GM19468 (cell line): Measurements from ENCODE around the gene PDP2.
A peak's percentile ranks its signal among the peaks of the same experiment; 100 is the strongest.
"Not testable (repeated sequence)": the region's sequence is repeated elsewhere in the genome, so short reads cannot be mapped to it uniquely, and the experiment has no call there.

Experiments
- ATAC-seq: cut with Tn5 transposase; IDR thresholded peaks from one replicate; pipeline ENCODE4 v1.9.1; 2021; ENCODE audit warnings: mild to moderate bottlenecking, moderate library complexity, moderate number of reproducible peaks; ENCODE audit not compliant: unreplicated experiment; ENCODE audit errors: extremely low read depth

Gene PDP2

DNA sequence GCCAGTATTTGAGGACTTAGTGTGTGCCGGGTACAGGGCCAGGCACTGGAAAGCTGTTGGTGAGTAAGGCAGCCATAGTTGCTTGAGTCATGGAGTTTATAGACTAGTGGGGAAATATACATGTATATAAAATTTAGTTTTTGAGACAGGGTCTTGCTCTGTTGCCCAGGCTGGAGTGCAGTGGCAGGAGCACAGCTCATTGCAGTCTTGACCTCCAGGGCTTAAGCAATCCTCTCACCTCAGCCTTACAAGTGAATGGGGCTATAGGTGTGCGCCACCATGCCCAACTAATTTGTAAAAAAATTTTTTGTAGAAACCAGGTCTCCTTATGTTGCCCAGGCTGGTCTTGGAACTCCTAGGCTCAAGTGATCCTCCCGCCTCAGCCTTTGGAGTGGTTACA, 2.4 kb downstream of the PDP2 start:
- no peak for ATAC-seq

DNA sequence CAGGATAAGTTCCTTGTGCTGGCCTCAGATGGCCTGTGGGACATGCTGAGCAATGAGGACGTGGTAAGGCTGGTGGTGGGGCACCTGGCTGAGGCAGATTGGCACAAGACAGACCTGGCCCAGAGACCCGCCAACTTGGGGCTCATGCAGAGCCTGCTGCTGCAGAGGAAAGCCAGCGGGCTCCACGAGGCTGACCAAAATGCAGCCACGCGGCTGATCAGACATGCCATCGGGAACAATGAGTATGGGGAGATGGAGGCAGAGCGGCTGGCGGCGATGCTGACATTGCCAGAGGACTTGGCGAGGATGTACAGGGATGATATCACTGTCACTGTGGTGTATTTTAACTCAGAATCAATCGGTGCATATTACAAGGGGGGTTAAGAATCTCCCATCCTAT, 5.2 kb downstream of the PDP2 start:
- no peak for ATAC-seq

DNA sequence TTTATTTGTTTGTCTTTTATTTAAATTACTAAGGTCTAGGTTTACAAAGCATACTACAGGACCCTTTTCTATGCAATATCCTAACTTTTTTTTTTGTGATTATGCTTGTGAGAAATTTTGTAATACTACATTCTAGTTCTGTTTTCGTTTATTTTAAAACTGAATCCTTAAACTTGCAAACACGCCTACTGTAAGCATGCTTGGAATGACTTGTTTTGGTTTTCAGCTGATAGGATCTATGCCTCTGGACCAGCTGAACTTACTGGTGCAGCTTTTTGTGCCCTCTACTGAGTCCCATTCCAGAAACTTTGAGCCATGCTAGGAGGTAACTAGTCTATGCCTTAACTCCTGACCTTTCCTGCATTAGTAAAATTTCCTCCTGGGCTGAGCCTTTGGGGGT, 6.0 kb downstream of the PDP2 start:
- ATAC-seq, result no peak

DNA sequence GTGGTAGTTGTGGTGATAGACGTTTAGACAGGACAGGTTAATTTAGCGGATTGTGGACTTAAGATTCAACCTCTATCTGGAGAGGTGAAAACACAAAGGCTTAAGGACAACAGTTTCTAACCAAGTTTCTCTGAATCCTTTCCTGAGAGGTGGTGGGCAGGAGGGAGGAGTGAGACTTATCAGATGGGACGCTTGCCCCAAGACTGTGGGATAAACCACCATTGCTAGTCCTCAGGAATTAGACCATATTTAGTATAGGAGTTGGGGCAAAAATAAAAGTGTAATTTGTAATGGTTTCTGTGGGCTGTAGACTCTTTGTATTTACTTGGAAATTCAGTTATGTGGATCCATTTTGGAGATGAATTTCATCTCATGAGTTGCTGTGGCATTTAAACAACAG, 6.6 kb downstream of the PDP2 start:
- no peak for ATAC-seq

DNA sequence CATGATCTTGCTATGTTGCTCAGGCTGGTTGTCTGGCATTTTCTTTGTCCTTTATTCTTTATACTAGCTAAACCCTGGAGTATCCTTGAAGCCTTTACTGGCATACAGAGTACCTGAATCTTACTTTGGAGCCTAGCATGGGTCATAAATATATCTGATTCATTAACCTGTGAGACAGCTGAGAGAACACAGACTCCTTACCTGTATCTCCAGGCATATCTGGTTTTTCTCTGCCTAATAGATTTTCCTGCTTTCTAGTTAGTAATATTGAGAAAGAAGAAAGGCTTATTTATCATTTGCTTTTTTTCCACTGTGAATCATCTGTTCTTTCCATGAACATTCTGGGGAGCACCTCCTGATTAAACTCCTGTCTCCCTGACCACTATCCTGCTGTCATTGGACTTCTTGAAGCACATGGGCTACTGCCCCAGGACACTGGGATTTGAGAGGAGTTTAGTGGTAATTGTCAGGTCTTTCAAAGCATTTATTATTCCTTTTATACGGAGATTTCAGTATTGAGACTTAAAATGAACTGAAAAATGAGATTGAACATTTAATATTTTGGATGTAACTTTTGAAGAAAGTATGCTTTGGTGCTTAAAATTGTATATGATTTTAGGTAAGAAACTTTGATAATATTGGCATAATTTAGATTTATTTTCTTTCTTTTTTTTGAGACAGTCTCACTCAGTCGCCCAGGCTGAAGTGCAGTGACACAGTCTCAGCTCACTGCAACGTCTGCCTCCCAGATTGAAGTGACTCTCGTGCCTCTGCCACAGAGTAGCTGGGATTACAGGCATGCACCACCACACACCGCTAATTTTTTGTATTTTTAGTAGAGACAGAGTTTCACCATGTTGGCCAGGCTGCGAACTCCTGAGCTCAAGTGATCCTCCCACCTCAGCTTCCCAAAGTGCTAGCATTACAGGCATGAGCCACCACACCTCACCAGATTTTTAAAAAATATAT, 8.6 kb downstream of the PDP2 start:
- no peak for ATAC-seq

DNA sequence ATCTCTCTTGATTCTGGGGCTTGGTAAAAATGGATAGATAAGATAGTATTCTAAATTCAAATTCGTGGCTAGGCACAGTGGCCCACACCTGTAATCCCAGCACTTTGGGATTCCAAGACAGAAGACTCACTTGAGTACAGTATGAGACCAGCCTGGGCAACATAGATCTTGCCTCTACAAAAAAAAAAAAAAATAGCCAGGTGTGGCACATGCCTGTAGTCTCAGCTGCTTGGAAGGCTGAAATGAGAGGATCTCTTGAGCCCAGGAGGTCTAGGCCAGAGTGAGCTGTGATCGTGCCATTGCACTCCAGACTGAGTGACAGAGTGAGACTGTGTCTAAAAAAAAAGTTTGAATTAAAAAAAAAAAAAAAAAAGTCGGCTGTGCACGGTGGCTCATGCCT, 9.3 kb downstream of the PDP2 start:
- ATAC-seq, result no peak

DNA sequence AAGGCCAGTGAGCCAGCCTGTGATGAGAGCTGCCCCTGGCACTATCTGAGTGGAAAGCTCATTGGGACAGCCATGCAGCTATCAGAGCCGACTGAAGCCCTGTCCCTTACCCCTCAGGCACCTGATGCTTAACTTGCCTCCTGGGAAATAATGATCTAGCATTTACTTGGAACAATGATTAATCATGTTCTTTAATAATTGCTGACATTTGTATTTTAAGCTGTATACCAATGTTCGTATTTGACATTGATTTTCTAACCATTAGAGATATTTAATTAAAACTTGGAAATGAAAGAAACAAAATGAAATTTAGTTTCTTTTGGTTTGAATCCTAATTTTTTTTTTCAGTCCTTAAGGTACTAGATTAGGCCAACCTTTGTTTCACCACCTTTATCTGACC, 10.5 kb downstream of the PDP2 start:
- ATAC-seq, result no peak

DNA sequence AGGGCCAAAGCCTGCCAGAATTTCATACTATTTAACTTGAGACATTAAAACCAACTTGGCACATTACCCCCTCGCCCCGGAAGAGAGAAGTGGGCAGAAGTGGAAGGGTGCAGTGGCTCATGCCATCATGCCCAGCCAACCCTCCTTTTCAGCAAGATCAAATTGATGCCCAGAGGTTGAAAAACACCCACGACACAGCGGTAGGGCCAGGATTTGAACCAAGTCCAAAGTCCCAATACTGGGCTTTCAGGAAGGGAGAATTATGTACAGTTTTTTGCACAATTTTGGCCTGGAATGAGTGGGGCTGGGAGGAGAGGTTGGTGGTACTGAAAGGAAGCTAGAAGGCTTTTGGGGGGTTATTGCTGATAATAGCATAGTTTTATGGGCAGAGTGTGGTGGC, 11.0 kb downstream of the PDP2 start:
- no peak for ATAC-seq

DNA sequence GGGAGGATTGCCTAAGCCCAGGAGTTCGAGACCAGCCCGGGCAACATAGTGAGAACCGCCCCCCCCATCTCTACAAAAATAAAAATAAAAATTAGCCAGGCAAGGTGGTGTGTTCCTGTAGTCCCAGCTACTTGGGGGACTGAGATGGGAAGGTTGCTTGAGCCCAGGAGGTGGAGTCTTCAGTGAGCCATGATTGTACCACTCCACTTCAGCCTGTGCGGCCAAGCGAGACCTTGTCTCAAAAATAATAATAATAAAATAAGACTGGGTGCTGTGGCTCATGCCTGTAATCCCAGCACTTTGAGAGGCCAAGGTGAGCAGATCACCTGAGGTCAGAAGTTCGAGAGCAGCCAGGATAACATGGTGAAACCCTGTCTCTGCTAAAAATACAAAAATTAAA, 11.5 kb downstream of the PDP2 start:
- no peak for ATAC-seq

DNA sequence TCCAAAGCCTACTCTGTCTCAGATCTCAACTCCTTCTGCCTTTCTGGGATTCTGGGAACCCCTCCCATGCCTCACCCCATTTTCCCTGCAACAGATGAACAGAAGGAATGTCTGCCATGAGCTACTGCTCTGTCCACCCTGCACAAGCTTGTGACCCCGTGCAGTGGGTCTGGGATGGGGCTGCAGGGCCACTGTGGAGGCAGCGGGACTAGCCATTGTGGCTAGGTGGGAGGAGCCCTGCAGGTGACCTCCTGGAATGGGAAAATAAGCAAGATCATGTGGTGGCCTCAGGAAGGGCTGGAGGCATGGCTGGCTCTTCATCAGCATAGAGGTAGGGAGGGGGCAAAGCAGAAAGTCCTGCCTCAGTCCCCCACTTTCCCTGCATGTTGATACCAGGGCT, 13.7 kb downstream of the PDP2 start:
- ATAC-seq, result no peak

DNA sequence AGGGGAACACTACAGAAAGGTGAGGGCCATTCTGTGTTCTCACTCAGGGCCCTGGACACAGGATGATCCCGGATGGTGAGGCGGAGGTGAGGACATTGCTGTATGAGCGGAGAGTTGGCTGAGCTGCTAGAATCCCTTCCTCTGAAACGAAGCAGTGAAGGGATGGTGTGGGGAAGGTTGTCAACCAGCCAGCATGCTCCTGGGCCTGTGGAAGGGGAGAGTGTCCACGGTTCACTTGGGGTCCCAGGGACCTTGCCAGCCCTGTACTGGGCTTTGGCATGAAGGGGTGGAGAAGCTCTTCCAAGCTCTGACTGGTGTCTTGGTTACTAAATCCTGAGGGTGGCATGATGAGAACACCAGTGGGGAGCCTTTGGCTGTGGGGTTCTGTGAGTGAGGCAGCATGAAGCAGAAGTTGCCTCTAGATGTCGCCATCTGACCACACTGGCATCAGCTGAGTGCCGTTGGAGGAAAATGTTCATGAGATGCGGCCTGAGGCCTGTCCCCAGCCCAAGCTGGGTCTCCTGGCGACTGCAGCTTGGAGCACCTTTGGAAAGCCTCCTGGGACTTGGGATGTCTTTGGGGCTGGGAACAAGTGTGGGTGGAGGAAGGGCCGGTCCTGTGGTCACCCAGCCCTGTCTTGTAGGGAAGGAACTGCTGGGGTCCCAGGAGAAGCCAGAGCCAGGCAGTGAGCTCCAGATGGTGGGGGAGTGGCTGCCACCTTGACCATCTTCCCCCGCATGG, 14.8 kb downstream of the PDP2 start:
- ATAC-seq, result peak; percentile 66

DNA sequence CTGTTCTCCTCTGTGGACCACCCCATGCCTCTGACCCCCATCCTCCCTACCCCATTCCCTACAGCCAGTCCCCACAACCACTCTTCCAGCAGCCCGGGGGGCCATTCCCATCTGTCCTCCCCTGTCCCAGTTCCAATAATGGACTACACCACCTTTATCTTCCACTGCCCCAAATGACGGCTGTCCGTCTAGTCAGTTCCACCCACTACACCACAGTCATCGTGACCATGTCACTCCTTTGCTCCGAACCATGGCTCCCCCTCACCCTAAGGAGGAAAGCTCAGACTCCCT, 15.3 kb downstream of the PDP2 start:
- no peak for ATAC-seq

DNA sequence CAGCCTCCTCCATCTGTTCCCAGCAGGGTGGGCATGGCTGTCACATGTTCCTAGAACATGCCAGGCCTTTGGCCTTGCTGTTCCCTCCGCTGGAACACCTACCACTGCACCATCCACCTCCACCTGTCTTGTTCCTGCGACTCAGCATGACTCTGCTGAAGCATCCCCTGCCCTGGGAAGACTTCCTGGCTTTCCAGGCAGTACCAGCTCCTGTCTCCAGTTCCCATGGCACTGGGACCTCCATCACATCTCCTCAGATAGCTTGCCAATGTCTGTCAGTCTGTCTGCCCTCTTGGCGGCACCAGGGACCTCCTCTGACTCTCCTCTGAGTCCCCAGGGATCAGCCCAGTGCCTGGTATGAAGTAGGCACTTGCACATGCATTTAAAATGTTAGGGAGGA, 15.7 kb downstream of the PDP2 start:
- ATAC-seq, result no peak

DNA sequence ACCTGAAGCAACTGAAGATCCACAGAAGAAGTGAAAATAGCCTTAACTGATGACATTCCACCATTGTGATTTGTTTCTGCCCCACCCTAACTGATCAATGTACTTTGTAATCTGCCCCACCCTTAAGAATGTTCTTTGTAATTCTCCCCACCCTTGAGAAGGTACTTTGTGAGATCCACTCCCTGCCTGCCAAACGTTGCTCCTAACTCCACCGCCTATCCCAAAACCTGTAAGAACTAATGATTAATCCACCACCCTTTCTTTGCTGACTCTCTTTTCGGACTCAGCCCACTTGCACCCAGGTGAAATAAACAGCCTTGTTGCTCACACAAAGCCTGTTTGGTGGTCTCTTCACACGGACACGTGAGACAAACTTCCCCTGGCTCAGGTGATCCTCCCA, 16.4 kb downstream of the PDP2 start:
- not testable (repeated sequence) for ATAC-seq

DNA sequence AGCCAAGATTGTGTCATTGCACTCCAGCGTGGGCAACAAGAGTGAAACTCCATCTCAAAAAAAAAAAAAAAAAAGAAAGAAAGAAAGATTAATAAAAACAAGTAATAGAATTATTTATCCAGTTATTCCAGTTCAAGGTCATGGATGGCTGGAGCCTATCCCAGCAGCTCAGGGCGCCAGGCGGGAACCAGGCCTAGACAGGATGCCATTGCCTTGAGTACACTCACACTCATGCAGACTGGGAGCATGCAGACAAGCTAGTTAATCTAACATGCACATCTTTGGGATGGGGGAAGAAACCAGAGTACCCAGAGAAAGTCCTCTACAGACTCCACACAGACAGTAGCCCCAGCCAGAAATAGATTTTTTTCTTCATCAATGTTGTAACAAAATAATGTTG, 17.9 kb downstream of the PDP2 start:
- no peak for ATAC-seq

DNA sequence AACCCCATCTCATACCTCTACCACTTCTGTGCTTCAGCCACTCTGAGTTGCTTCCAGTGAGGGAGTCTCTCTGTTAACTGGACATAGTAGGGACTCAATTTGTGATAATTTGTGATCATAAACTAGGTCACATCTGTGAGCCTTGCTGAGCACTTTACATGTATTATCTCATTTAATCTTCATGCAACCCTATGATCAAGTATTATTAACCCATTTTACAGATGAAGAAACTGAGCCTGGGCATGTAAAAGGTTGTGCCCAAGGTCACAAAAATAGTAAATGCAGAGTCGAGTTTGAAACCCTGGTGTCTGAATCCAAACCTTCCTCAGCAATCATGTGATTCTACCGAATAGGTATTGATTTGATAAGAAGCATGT, 18.6 kb downstream of the PDP2 start:
- no peak for ATAC-seq

DNA sequence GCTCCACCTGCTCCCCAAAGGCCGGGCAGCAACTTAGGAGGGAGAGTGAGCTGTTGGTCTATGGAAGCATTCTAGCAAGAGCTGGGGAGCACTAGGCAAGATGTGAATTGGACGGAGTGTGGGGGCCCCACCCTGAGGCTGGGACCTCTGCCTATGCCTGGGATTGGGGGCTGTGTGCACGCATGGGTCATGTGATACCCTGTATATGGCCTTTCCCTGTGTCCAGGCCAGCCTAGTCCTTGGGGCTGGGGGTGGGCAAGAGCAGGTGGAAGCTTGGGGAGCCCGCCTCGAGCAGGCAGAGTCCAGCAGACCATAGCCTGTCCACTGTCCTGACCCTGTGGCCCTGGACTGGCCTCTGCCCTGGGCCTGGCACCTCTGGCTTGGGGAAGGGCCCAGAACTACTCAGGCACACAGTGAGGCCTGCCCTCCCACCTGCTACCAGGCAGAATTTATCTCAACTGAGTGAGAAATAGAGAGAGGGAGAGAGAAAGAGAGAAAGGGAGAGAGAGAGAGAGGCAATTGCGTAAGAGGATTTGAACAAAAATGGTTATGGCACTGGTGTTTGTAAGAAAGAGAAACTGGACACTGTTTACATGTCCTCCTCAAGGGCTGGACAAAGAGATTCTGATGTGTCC, 19.1 kb downstream of the PDP2 start:
- ATAC-seq, result no peak

DNA sequence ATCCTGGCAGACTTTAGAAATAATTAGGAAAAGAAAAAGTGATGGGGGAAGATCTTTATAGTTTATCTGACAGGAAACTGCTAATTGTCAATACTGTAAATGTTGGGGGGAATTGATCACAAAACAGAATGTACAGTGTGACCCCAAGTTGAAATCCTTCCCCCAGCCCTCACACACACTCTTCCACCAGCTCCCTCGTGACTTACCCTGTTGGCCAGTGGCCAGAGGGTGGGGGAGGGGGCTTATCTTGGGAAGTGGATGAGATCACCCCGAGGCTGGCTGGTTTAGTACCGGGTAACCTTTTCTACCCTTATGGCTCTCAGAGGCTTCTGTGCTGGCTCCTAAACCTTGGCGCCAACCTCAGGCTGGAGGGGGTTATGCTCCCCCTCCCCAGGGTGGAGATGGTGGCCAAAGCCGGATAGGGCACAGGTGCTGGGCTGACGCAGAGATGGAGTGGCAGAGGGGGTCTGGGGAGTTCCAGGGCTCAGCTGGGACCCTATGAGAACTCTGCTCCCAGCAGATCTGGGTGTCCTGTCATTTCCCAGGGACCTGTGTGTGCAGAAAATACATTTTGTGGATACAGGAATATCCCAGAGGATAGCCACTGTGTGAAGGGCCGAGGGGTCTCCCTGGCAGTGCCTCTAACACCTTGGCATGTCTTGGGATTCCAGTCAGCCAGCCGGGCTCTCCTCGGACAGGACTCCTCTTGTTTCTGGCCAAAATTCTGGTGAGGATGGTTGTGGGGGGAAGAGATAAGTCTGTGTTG, 19.8 kb downstream of the PDP2 start:
- ATAC-seq, result no peak

DNA sequence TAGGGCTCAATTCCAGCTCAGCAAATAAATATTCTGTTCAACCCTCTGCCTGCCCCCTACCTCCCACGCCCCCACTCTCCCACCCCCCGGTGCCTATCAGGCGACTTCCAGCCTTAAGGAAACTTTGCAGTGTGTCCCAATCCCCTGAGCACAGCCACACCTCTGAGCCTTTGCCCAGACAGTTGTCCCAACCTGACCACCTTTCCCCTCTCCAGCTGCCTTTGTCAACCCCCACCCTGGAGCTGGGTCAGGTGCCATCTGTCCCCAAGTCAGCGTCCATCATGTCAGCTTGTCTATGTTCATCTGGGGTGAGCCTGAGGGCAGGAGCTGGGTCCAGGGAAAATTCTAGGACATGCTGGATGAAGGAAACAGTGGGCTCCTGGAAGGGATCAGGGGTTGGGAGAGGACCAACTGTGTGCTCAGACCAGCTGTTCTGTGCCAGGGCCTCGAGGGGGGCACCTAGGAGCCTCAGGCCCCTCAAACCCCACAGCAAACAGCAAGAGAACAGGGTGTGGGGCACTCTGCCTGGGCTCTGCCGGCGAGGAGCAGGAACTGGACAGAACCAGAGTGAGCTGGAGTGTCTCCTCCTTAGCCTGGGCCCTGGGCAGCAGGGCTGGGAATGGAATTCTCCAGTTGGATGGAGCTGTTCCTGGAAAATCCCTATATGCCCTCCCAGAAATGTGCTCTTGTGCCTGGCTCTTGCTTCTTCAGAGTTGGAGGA, 20.6 kb downstream of the PDP2 start:
- ATAC-seq, result no peak

DNA sequence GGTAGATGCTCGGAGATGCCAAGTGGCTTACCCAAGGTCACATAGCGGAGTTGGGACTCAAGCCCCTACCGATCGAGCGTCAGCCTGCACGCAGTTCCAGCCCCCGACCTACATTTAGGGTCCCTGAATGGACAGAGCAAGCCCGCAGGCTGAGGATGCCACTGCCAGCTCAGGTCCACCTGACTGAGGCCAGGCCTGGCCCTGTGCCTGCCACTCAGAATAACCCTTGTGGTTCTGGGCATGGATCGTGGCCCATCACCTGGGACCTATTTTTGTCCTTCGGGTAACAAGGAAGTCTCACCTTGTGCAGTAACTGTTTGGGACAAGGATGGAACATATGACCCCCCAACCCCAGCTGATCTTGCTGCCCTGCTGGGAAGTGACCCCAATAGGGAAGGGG, 21.3 kb downstream of the PDP2 start:
- ATAC-seq, result no peak
